HG02588 (cell line): ENCODE measurements around the gene RUNX1.

Source experiments
- ATAC-seq: cut with Tn5 transposase; IDR thresholded peaks from one replicate; pipeline ENCODE4 v1.9.1; 2021; ENCODE audit warnings: mild to moderate bottlenecking, moderate library complexity; ENCODE audit not compliant: unreplicated experiment

RUNX1 gene

GRCh38 chr21:35062016-35062415 is 12.9 kb upstream of the RUNX1 start:
- no peak for ATAC-seq

GRCh38 chr21:35059742-35060141 is 10.6 kb upstream of the RUNX1 start:
- ATAC-seq, result no peak

- no peak for ATAC-seq
These were observed 9.0 kb upstream of the RUNX1 start for GRCh38 chr21:35058058-35058457.

- peak; percentile 78 for ATAC-seq
These were observed 8.3 kb upstream of the RUNX1 start for GRCh38 chr21:35057428-35057827.

GRCh38 chr21:35053356-35054096 is 4.4 kb upstream of the RUNX1 start:
- no peak for ATAC-seq

GRCh38 chr21:35052801-35053200 is 3.7 kb upstream of the RUNX1 start:
- no peak for ATAC-seq

GRCh38 chr21:35051287-35051818 is 2.3 kb upstream of the RUNX1 start:
- no peak for ATAC-seq

GRCh38 chr21:35050348-35051286 is 1.5 kb upstream of the RUNX1 start:
- no peak for ATAC-seq

GRCh38 chr21:35048183-35048601 is 910 bp downstream of the RUNX1 start:
- no peak for ATAC-seq

- no peak for ATAC-seq
These were observed 2.2 kb downstream of the RUNX1 start for GRCh38 chr21:35046880-35047229.

- ATAC-seq, result no peak
These were observed 2.9 kb downstream of the RUNX1 start for GRCh38 chr21:35046263-35046624.

GRCh38 chr21:35045542-35046262 is 3.4 kb downstream of the RUNX1 start:
- no peak for ATAC-seq

GRCh38 chr21:35044770-35045541 is 4.1 kb downstream of the RUNX1 start:
- ATAC-seq, result no peak

- no peak for ATAC-seq
These were observed 5.0 kb downstream of the RUNX1 start for GRCh38 chr21:35044128-35044527.

GRCh38 chr21:35043549-35043948 is 5.6 kb downstream of the RUNX1 start:
- ATAC-seq, result no peak

GRCh38 chr21:35042836-35043235 is 6.3 kb downstream of the RUNX1 start:
- no peak for ATAC-seq

GRCh38 chr21:35041881-35042280 is 7.2 kb downstream of the RUNX1 start:
- ATAC-seq, result no peak

GRCh38 chr21:35041122-35041521 is 8.0 kb downstream of the RUNX1 start:
- ATAC-seq, result no peak

GRCh38 chr21:35039595-35040289 is 9.4 kb downstream of the RUNX1 start:
- ATAC-seq, result no peak

- ATAC-seq, result no peak
These were observed 10.3 kb downstream of the RUNX1 start for GRCh38 chr21:35038772-35039319.
